SHP77 (cell line): ENCODE data around the gene CLEC17A.
"Not testable (repeated sequence)": the region's sequence is repeated elsewhere in the genome, so short reads cannot be mapped to it uniquely, and the experiment has no call there.

Source experiments
- DNase-seq, 2 experiments: peaks; one replicate each; lab custom pipeline; 2025; lab: John Stamatoyannopoulos, UW

Gene CLEC17A

DNA sequence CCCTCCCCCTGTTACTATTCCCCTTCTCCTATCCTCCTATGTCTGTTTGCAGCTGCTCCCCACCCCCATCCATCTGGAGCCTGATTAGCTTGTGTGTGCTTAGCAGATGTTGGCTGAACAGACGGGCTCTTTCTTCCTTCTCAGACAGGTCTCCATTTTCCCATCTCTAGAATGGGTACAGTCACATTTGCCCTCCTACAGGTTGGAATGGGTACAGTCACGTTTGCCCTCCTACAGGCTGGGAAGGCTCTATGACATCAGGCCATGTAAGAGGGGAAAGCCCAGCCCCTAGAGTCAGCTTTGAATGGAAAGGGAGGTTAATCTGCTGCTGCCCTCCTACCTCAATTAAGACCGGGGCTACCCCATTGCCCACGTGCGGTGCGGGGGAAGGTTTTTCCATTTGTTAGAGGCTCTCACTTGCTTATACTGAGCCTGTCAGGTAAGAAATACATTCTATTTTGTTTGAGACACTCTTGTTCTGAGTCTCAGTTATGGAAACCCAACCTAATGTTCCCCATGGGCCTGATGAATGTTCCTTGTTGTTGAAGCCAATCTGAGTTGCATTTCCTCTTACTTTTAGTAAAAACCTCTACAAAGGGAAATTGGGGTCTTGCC is 2.2 kb upstream of the CLEC17A start:
- DNase-seq, result no peak

DNA sequence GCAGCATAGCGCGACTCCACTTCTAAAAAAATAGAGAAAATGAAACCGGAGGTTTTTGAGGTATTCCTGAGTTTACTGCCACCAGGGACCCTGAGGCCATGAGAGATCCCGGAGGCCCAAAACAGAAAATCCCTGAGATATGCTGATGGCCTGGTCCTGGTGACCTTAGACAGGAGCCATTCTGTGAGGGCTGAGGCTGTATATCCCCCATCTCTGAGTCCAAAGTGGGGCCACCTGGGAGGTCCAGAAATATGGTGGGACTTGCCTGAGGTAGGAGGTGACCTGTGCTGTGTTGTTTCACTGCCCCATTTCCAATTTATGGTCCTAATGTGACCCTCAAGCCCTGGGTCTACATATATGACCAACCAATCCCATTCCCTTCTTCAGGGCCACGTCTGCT is 1.5 kb downstream of the CLEC17A start:
- not testable (repeated sequence) for DNase-seq

DNA sequence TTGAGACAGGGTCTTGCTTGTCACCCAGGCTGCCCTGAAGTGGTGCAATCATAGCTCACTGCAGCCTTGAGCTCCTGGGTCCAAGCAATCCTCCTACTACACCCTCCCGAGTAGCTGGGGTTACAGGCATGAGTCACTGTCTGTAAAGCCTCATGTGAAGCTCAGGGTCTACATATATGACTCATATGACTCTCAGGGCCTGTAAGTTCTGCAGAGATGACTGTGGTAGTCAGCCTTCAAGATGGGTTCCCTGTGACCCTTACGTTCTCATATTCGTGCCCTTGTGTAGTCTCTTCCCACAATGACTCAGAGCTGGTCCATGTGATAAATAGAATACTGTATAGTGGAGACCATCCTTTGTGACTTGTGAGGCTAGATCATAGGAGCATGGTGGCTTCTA is 2.3 kb downstream of the CLEC17A start:
- not testable (repeated sequence) for DNase-seq

DNA sequence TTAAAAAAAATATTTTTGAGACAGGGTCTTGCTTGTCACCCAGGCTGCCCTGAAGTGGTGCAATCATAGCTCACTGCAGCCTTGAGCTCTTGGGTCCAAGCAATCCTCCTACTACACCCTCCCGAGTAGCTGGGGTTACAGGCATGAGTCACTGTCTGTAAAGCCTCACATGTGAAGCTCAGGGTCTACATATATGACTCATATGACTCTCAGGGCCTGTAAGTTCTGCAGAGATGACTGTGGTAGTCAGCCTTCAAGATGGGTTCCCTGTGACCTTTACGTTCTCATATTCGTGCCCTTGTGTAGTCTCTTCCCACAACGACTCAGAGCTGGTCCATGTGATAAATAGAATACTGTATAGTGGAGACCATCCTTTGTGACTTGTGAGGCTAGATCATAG is 6.5 kb downstream of the CLEC17A start:
- DNase-seq, result not testable (repeated sequence)

DNA sequence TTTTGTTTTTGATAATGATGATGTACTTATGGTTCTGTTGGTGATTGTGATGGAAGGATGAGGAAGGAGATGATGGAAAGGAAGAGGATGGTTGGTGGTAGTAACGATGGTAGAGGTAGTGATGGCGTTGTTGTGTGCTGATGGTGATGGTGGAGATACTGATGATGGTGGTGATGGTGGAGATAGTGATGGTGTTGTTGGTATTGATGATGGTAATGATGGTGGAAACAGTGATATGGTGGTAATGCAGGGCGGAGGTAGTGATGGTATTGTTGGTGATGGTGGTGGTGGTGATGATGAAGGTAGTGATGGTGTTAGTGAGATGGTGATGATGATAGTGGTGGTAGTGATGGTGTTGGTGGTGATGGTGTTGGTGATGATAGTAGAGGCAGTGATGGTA is 12.7 kb downstream of the CLEC17A start:
- DNase-seq, result no peak

DNA sequence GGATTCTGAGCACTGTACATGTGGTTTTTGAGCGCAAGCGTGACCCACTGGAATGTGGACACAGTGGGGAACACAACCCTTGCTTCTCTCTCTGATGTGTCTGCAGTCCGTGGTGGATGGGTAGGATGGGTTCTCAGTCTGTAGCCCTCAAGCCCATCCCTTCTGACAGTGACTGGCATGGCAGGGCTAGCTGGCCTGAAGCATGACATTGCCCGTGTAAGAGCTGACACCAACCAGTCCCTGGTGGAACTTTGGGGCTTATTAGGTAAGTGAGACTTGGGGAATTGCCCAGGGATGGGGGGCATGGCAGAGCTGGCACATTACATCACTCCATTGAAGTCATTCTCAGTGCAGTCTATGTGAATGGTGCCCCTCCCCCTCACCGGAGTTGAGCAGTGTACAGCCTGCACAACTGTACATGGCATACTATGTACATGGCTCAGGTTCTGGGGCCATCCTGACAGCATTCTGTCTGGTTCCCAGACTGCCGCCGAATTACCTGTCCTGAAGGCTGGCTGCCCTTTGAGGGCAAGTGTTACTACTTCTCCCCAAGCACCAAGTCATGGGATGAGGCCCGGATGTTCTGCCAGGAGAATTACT is 16.8 kb downstream of the CLEC17A start:
- no peak for DNase-seq

DNA sequence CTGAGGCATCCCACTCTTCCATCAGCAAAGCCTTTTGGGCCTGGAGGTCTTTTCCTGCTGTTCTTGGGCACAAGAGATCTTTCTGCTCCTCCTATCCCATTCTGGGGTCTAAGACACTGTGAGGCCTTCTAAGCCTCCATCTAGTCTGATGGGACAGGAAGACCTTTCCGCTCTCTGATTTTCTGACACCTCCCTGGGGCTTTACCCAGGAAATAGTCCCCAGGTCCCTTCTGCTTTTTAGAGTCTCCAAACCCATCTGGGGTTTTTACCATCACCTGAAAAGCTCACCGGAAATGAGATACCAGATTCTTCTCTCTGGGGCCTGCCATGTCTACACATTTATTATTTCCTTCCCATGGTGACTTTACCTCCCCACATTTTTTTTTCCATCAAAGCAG is 21.1 kb downstream of the CLEC17A start:
- DNase-seq, result no peak

DNA sequence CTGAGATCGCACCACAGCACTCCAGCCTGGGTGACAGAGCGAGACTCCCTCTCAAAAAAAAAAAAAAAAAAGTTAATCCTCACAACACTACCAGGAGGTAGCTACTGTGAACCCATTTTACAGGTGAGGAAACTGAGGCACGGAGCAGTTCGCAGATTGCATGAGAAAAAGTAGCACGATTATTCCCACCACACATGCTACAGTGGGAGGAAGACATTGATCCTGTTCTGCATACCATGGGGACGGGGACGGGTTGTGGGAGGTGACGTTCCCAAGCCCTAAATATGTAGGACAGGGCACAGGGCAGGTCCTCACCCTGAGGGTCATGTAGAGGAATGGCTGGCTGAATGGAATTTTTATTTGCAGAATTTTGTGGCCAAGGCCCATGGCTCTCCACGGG is 23.7 kb downstream of the CLEC17A start:
- DNase-seq, result no peak

DNA sequence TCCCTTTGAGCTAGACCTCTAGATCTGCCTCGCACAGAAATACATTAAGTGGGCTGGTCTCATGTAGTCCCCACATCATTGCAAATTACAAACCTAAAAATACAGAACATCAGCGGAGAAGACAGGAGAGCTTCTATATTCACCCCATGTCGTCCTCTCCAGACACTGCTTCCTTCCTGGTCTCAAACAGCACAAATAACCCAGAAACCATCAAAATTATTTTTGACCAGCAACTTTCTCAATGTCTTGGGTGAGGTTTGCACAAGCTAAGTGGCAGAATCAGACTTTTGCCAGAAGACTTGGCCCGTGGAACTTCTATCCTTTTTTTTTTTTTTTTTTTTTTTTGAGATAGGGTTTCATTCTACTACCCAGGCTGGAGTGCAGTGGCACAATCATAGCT is 28.2 kb downstream of the CLEC17A start:
- DNase-seq, result no peak

DNA sequence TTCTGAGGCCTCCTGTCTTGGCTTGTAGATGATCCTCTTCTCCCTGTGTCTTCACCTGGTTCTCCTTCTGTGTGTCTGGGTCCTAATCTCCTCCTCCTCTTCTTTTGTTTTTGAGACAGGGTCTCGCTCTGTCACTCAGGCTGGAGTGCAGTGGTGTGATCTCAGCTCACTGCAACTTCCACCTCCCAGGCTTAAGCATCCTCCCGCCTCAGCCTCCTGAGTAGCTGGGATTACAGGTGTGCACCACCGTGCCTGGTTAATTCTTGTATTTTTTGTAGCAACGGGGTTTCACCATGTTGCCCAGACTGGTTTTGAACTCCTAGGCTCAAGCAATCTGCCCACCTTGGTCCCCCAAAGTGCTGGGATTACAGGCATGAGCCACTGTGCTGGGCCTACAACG is 29.4 kb downstream of the CLEC17A start:
- not testable (repeated sequence) for DNase-seq

DNA sequence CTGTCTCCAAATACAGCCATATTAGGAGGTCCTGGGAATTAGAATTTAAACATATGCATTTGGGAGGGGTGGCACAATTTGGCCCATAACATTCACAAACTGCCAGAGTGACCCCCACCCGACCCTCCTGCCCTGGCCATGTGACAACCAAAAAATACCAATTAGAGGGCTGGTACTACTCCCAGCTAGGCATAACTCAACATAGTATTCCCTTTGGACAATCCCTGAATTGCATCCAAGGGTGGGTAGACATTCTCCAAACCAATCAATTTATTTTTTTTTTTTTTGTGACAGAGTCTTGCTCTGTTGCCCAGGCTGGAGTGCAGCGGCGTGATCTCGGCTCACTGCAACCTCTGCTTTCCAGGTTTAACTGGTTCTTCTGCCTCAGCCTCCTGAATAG is 29.8 kb downstream of the CLEC17A start:
- no peak for DNase-seq

DNA sequence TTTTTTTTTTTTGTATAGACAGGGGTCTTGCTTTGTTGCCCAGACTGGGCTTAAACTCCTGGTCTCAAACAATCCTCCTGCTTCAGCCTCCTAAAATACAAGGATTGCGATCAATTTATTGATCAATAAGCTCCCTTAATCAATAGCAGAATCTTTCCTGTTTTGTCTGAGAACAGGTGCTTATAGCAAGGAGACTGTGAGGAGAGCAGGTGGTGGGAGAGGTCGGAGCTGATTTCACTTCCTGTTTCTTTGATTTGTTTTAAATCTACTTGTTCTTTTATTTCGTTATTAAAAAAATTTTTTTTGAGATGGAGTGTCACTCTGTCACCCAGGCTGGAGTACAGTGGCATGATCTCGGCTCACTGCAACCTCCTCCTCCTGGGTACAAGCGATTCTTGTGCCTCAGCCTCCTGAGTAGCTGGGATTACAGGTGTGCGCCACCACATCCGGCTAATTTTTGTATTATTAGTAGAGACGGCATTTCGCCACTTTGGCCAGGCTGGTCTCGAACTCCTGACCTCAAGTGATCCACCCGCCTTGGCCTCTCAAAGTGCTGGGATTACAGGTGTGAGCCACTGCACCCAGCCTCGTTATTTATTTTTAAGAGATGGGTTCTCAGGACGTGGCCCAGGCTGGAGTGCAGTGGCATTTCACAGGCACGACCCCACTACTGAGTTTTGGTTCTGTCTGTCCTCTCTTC is 30.7 kb downstream of the CLEC17A start:
- DNase-seq, result not testable (repeated sequence)

DNA sequence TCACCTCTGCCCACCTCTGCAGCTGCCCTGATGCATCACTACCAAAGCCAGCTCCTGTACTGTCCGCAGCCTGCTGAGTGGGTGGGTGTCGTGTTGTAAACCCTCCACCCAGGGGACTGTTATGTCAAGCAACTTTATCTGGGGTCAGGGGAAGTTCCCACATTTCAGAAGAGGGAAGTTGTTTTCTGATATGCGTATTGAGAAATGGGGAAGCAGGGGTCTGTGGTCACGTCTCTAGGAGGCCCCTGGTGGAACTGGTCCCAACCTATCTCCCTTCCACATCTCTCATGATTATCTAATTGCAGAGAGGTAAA is 31.2 kb downstream of the CLEC17A start:
- no peak for DNase-seq

DNA sequence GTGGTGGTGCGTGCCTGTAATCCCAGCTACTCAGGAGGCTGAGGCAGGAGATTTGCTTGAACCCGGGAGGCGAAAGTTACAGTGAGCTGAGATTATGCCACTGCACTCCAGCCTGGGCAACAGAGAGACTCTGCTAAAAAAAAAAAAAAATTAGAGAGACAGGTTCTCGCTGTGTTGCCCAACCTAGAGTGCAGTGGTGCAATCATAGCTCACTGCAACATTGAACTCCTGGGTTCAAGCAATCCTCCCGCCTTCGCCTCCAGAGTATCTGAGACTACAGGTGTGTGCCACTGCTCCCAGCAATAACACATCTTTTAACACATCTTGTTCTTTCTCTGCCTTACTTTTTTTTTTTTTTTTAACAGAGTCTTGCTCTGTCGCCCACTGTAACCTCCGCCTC is 32.7 kb downstream of the CLEC17A start:
- no peak for DNase-seq

DNA sequence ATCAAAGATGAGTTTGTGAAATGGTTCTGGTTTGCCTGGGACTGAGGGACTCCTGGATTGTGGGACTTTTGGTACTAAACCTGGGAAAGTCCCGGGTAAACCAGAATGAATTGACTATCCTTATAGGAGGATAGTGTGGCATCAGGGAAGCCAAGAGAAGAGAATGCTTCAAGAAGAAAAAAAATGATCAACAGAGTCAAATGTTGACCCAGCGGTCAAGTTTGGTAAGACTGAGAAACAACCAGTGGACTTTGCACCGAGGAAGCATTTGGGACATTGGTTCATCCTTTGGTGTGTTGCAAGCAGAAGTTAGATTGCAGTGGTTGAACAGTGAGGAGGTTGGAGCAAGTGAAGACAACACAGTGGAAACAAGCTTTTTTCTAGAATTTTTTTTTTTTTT is 33.5 kb downstream of the CLEC17A start:
- no peak for DNase-seq

DNA sequence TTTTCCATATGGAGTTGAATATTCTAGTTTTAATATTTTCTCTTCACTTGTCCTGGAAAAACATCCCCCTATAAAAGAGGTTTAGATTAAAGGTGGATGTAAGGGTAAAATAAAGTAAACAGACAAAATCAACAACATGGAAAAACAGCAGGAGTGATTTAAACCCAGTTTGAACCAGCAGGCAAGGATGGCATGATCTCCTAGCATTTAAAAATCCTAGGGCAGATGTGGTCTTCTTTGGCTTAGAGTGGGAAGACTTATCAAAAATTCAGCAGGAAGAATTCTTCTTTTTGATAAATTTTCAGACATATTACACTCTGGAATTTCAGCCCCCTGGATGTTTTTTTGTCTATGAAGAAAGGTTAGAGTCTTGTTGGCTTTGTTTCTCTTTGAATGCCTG is 36.5 kb downstream of the CLEC17A start:
- DNase-seq, result no peak

DNA sequence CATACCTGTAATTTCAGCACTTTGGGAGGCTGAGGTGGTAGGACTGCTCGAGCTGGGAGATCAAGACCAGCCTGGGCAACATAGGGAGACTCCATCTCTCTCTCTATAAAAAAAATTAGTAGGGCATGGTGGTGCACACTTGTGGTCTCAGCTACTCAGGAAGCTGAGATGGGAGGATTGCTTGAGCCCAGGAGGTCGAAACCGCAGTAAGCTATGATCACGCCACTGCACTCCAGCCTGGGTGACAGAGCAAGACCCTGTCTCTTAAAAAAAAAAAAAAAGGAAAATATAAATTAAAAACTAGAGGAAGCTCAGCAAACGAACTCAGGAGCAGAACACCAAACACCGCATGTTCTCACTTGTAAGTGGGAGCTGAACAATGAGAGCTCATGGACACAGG is 41.6 kb downstream of the CLEC17A start:
- DNase-seq, result not testable (repeated sequence)

DNA sequence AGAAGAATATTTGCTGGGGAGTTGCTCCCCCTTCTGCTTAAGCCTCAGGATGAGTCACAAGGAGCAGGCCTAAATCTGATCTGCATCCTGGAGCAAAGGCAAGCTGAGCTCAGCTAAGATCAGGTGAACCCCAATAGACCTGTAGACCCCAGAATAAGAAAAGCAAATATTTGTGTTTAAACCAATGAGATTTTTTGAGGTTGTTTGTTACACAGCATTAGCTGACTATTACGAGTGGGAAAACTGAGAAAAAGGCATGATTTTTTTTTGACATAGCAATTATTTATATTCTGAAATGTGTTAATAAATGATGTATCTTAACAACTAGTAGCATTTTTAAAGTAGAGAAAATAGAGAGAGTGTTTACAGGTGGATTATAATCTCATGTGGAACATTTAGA is 46.7 kb downstream of the CLEC17A start:
- DNase-seq, result no peak

DNA sequence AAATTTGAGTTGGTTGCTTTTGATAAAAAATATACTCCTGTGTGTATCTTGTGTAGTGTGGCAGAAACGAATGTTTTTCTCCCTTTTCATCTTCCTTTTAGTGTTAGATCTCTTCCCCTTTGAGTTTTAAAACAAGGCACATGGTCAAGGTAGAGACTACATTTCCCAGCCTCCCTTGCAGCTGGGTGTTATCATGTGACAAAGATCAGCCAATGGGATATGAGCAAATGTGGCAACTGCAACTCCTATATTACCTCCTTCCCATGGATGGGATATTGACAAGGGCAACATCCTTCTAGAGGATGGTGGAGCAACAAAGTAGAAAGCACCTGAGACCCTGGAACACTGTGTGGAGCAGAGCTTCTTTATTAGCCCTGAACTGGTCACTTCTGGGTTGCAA is 49.4 kb downstream of the CLEC17A start:
- DNase-seq, result peak; percentile 4 to 24

DNA sequence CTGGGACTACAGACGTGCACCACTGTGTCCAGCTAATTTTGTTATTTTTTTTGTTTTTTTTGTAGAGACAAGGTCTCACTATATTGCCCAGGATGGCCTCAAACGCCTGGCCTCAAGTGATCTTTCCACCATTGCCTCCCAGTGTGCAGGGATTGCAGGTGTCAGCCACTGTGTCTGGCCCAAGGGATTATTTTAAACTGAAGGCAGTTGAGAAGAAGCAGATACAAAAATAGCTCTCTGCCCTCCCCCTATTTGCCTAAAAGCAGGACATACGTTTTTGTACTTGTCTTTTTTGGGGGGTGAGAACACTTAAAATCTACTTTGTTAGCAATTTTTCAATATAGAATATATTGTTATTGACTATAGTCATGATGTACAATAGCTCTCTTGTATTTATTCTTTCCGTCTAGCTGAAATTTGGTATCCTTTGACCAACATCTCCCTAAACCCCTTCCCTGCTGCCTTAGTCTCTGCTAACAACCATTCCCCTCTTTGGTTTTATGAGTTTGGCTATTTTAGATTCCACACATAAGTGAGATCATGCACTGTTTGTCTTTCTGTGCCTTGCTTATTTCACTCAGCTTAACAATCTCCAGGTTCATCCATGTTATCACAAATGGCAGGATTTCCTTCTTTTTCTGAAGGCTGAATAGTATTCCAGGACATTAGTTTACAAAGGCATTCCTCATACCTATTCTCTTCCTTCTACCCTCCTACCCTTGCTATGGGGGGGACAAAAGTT is 56.8 kb downstream of the CLEC17A start:
- no peak for DNase-seq

DNA sequence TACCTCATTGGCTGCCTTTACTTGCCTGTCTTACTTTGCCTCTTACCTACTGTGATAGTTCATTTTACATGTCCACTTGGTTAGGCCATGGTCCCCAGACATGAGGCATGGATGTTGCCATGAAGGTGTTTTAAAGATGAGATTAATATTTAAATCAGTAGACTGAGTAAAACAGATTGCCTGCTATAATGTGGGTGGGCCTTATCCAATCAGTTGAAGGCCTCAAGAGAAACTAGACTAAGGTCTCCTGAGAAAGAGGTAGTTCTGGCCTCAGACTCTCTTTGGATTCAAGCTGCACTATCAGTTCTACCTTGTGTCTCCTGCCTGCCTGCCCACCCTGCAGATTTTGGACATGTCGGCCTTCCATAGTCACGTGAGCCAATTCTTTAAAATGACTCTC is 65.6 kb downstream of the CLEC17A start:
- DNase-seq, result no peak

DNA sequence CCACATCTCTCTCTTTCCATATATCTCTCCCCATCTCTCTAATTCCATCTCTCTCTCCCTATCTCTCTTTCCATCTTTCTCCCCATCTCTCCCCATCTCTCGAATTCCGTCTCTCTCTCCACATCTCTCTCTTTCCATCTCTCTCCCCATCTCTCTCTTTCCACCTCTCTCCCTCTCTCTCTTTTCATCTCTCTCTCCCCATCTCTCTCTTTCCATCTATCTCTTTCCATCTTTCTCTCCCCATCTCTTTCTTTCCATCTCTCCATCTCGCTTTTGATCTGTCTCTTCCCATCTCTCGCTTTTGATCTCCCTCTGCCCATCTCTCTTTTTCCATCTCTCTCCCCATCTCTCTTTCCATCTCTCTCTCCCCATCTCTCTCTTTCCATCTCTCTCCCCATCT is 66.1 kb downstream of the CLEC17A start:
- DNase-seq, result no peak

DNA sequence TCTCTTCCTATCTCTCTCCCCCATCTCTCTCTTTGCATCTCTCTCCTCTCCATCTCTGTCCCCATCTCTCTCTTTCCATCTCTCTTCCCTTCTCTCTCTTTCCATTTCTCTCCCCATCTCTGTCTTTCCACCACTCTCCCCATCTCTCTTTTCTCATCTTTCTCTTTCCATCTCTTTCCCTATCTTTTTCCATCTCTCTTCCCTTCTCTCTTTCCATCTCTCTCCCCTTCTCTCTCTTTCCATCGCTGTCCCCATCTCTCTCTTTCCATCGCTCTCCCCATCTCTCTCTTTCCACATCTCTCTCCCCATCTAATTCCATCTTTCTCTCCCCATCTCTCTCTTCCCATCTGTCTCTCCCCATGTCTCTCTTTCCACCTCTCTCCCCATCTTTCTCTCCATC is 67.3 kb downstream of the CLEC17A start:
- DNase-seq, result no peak
